Keratinocyte (primary cell): Measurements from ENCODE around the gene MAGI3.

Experiments
- CTCF ChIP-seq, 3 experiments: IDR thresholded peaks in 1 of 3; conservative IDR thresholded peaks in 1 of 3; optimal IDR thresholded peaks in 1 of 3; 2 replicates in 2 of 3; 3 replicates in 1 of 3; pipeline versions ENCODE3 to v1.5.1; 2011; ENCODE audit warnings: low read length in 3 of 3, mild to moderate bottlenecking in 3 of 3, moderate library complexity in 2 of 3, control low read depth in 1 of 3, inconsistent platforms in 1 of 3; ENCODE audit not compliant: insufficient read depth in 2 of 3; ENCODE audit errors: extremely low read depth in 1 of 3
- EZH2 ChIP-seq: IDR thresholded peaks from one replicate; pipeline ENCODE4 v1.6.1; 2012; ENCODE audit warnings: inconsistent platforms, mild to moderate bottlenecking, low read length, moderate library complexity

DNA sequence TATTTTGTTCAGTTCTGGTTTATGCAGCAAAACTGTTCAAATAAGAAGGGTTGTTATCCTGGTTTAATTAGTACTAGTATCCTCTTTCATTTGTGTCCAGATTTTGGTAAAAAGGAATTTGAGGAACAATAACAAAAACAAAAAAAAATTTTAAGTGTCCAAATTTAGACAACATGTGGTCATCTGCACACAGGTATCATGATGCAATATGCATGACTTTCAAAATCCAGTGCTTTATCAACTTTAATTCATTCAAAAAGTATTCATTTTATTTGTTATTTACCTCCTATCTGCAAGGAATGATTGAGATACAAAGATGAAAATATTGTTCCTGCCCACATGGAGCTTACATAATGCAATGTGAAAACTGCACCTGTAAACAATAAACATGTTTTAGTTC, 16.7 kb upstream of the MAGI3 start:
- TF ChIP-seq CTCF (optimal IDR thresholded peaks at IDR 0.05 in 1 of 3, IDR thresholded peaks at IDR 0.05 in 1 of 3, conservative IDR thresholded peaks at IDR 0.05 in 1 of 3; ENCODE audit: extremely low read depth in 1 of 3, insufficient read depth in 2 of 3, low read length in 3 of 3): no peak
- no peak for TF ChIP-seq EZH2
